HG03558 (cell line): ENCODE measurements around the gene FER1L5.

Experiments used
- ATAC-seq: cut with Tn5 transposase; IDR thresholded peaks from one replicate; pipeline ENCODE4 v1.9.1; 2021; ENCODE audit warnings: moderate number of reproducible peaks; ENCODE audit not compliant: unreplicated experiment; ENCODE audit errors: extremely low read depth

The FER1L5 gene

DNA sequence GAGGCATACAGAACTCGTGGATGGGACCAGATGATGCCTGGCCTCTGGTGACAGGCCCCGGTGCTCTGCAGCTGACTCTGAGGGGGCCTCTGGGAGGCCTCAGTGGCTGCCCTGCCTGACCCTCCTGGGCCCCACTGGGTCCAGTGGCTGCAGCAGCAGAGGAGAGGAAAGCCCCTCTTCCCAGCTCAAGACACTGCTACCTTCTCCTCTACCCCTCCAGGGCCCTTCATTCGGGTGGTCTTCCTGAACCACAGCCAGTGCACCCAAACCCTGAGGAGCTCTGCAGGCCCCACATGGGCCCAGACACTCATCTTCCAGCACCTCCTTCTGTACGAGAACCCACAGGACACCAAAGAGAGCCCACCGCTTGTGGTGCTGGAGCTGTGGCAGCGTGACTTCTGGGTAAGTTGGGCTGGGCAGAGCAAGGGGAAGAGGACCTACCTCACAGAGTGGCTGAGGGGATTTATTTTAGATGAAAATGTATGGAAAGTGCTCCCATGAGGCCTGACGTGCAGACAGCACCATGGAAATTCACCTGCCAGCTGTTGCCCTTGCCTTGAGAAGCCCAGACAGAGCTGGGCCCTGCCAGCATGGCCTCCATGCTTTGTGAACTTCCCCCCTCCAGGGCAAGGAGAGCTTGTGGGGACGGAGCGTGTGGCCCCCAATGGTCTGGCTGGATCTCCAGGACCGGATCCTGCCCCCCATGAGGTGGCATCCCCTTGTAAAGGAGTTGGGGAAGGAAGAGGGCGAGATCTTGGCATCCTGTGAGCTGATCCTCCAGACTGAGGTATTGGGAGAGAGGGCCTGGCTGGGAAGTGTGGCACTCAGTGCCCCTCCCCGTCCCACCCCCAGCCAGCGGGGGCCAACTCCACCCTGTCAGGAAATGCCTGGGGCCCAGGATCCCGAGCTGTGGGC is 51.0 kb downstream of the FER1L5 start:
- no peak for ATAC-seq

DNA sequence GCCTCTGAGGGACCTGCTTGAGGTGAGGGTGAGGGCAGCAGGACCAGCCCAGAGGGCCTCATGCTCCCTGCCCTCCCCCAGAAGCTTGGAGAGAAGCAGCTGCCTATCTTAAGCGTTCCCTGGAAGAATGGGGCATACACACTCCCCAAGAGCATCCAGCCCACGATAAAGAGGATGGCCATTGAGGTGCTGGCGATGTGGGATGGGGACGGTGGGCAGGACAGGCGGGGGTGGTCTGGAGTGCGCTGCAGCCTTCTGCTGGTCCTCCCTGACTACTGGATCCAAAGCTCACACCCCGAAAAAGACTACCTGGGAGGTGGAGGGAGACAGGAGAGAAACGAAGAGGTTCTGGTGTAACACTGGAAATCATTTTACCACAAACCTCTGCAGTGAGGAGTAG is 51.7 kb downstream of the FER1L5 start:
- no peak for ATAC-seq

DNA sequence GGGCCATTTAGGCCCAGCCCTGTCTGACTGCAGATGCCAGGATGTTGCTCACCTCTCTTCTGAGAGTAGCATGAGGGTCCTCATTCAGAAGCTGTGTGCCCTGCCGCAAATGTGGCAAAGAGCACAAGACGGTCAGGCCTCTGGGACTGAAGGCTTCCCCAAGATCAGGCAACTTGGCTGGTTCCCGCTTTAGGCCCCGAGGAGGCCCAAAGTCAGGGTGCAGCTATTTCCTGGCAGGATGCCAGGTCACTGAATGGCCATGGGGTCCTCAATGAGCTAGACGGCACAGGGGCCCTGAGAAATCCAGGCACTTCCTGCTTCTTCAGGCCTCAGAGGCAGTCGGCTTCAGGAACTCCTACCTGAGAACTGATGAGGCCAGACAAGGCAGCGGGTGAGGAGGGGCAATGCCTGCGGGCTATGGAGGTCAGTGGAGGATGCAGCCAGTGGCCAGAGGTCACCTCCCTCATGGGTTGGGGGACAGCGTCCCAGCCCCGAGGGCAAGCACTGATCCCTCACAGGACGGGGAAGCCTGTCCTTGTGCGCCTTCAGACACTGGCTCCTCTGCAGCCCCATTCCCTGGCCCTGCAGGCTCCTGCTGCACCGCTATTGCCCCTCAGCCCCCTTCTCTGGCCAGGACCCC is 52.4 kb downstream of the FER1L5 start:
- no peak for ATAC-seq

DNA sequence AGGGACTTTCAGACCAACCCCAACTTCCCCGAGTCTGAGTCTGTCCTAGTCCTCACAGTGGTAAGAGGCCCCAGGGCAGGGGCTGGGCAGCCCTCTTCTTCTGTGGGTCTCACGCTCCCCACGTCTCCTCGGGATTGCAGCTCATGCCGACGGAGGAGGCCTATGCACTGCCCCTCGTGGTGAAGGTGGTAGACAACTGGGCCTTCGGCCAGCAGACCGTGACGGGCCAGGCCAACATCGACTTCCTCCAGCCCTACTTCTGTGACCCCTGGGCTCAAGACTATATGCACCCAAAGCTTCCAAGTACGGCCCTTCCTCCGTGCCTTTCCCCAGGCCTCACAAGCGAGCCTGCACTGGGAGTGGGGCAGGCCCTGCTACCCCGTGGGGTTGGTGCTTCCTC is 53.0 kb downstream of the FER1L5 start:
- ATAC-seq: no peak

DNA sequence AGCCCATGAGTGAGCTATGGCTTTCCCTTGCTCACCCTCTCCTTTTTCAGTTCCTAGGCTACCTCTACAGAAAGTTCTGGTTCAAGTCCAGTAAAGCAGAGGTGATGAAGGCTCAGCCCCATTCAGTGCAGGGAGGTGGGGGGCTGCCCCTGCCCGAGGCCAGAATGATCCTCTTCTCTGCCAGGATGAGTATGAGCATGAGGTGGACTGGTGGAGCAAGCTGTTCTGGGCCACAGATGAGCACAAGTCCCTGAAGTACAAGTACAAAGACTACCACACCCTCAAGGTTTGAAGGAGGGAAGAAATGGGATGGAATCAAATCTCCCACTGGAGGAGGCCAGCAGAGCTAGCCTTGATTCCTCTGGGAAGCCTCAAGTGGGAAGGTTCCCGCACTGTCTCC is 54.9 kb downstream of the FER1L5 start:
- no peak for ATAC-seq

DNA sequence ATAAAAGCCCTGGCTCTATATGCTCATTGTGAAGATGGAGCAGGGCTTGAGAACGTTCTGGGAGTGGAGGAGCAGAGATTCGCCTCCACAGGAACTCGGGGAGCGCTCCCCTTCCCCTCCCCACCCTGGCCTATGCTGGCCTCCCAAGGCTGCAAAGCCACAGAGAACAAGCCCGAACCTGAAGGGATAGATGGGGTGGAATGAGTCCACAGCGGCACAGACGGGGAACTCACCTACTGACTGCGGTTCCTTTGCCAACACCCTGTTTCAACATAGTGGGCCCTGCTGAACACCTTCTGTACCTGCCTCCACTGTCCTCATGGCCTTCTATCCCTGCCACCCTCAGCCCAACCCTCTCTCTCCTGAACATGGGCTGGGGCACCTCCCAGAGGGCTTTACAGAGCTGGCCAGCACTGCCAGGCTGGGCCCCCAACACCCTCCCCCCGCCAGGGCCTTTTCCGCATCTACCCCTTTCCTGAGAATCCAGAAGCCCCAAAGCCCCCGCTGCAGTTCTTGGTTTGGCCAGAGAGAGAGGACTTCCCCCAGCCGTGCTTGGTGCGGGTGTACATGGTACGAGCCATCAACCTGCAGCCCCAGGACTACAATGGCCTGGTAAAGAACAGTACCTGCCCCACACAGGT is 55.8 kb downstream of the FER1L5 start:
- no peak for ATAC-seq

DNA sequence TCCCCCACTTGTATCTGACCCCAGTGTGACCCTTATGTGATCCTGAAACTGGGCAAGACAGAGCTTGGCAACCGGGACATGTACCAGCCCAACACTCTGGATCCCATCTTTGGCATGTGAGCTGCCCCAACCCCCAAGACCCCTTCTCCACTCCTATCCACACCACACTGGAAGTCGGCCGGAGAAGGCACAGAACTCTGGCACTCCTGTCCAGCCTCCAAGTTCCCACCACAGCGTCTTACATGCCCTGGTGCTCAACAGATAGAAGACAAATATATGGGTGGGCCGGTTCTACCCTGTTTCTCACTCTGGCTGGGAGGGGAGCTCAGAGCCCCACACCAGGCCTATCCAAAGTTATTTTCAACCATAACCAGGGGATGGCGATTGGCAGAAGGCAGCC is 56.5 kb downstream of the FER1L5 start:
- no peak for ATAC-seq

DNA sequence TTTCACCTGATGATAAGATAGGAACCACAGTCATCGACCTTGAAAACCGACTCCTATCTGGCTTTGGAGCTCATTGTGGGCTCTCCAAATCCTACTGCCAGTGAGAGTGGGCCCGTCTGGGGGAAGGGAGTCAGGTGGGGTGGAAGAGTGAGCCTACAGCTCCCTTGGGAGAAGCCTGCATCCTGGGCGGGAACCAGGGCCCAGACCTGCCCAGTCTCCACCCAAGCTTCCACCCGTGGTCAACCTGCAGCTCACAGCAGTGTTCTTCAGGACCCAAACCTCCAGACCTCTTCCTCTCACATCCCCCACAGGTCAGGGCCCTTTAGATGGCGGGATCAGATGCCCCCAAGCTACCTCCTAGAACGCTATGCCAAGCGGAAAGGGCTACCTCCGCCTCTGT is 57.1 kb downstream of the FER1L5 start:
- ATAC-seq: no peak

- no peak for ATAC-seq
These were observed 57.5 kb downstream of the FER1L5 start for GRCh38 chr2:96700086-96700485.

DNA sequence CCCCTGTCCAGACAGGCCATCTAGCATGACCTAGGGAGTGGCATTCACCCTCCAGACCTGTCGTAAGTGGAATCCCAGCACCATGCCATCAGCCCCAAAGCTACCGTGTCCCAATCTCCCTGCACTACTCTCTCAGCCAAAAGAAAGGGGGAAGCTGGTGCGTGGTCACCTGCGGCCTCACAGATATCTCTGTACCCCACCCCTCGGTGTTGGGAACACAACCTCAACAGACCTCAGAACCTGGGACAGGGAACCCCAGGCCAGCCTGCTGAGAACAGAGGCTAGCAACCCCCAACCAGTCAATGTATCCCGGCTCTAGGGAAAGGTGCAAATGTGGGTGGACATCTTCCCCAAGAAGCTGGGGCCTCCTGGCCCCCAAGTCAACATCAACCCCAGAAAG is 59.1 kb downstream of the FER1L5 start:
- ATAC-seq: no peak

GRCh38 chr2:96702098-96702785 is 59.7 kb downstream of the FER1L5 start:
- ATAC-seq: no peak

GRCh38 chr2:96703021-96703751 is 60.6 kb downstream of the FER1L5 start:
- no peak for ATAC-seq

- no peak for ATAC-seq
These were observed 68.4 kb downstream of the FER1L5 start for GRCh38 chr2:96710985-96711384.

DNA sequence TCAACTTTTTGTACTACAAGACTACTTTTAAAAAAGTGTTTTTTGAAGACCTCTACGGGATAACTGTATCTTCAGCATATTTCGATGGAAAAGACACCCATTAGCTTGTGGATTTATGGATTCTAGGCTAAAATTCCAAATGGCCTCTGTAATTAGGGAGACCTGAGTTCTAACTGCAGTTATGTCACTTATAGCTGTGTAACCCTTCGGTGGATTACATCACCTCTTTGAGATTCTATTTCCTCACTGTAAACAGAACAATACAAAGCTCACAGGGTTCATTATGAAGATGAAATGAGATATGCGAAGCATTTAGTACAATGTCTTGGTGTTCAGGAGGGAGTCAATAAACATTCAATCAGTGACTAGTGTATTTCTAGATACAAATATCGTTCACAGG is 73.1 kb downstream of the FER1L5 start:
- no peak for ATAC-seq

DNA sequence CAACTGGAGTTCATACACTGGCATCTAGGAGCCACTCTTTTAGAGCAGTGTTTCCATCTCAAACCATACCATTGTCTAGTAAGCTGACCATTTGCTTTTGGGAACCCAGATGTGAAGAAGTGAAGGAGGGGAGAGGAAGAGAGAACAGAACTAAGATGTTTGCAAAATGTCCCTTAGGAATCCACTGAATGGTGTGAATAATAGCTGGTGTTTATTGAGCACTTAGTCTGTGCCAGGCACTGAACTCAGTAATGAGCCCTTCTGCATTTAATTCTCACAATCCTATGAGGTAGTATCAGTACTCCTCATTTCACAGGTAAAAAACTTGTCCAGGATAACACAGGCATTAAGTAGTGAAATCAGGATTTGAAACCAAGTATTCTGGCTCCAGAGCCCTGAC is 73.8 kb downstream of the FER1L5 start:
- ATAC-seq: no peak

- ATAC-seq: no peak
These were observed 83.6 kb downstream of the FER1L5 start for GRCh38 chr2:96726131-96726530.

GRCh38 chr2:96727431-96727830 is 84.9 kb downstream of the FER1L5 start:
- ATAC-seq: no peak

- no peak for ATAC-seq
These were observed 87.2 kb downstream of the FER1L5 start for GRCh38 chr2:96729748-96730147.

GRCh38 chr2:96730212-96730611 is 87.6 kb downstream of the FER1L5 start:
- ATAC-seq: no peak

- ATAC-seq: no peak
These were observed 91.4 kb downstream of the FER1L5 start for GRCh38 chr2:96733931-96734330.
